ENCODE data around the gene TRIM38. TPM values are rescaled to one million over a fixed set of nuclear protein-coding genes. Genes with fewer than 3 reads are reported as not detected.

Gene TRIM38
- total and polyA plus RNA-seq, 2 of the 13 experiments (the other 11 are each of a cell fraction or from before 2014, with no cell fraction given) = 2.5 to 3.1 TPM

- TF ChIP-seq ETS1 (CRISPR knock-in tag; IDR thresholded peaks at IDR 0.05) (no peak), ADNP (CRISPR knock-in tag; IDR thresholded peaks at IDR 0.05) (no peak), ZNF674 (CRISPR knock-in tag; IDR thresholded peaks at IDR 0.05; ENCODE audit: low read depth) (no peak), GFI1 (CRISPR knock-in tag; IDR thresholded peaks at IDR 0.05; ENCODE audit: borderline replicate concordance) (no peak), ZNF83 (CRISPR knock-in tag; IDR thresholded peaks at IDR 0.05; ENCODE audit: borderline replicate concordance) (no peak), GMEB1 (CRISPR knock-in tag; IDR thresholded peaks at IDR 0.05; ENCODE audit: borderline replicate concordance) (no peak), KDM2A (CRISPR knock-in tag; IDR thresholded peaks at IDR 0.05; ENCODE audit: borderline replicate concordance, low read depth) (no peak), LBX2 (CRISPR knock-in tag; IDR thresholded peaks at IDR 0.05; ENCODE audit: borderline replicate concordance) (no peak), SALL1 (CRISPR knock-in tag; IDR thresholded peaks at IDR 0.05) (no peak), GMEB2 (CRISPR knock-in tag; IDR thresholded peaks at IDR 0.05; ENCODE audit: low read depth) (no peak), NCOA2 (CRISPR knock-in tag; IDR thresholded peaks at IDR 0.05) (peak; percentile 81), TBP (CRISPR knock-in tag; IDR thresholded peaks at IDR 0.05) (no peak), ZKSCAN5 (CRISPR knock-in tag; IDR thresholded peaks at IDR 0.05) (no peak), ZNF10 (CRISPR knock-in tag; IDR thresholded peaks at IDR 0.05; ENCODE audit: borderline replicate concordance, low read depth) (no peak), ZFP90 (CRISPR knock-in tag; IDR thresholded peaks at IDR 0.05; ENCODE audit: borderline replicate concordance) (no peak), ZFP36L1 (CRISPR knock-in tag; IDR thresholded peaks at IDR 0.05) (peak; percentile 74; the same call in 1 of the 2 replicates), SP140L (CRISPR knock-in tag; IDR thresholded peaks at IDR 0.05; ENCODE audit: borderline replicate concordance) (no peak), ZNF781 (CRISPR knock-in tag; IDR thresholded peaks at IDR 0.05; ENCODE audit: borderline replicate concordance, not compliant biosample characterization) (no peak), SAP130 (CRISPR knock-in tag; IDR thresholded peaks at IDR 0.05; ENCODE audit: low read depth) (peak; percentile 74), ZNF503 (CRISPR knock-in tag; IDR thresholded peaks at IDR 0.05) (no peak; the same call in 1 of the 2 replicates), RARA (CRISPR knock-in tag; IDR thresholded peaks at IDR 0.05) (peak; percentile 63), FOXP1 (IDR thresholded peaks at IDR 0.05) (peak; percentile 54; the same call in 1 of the 2 replicates), FOXP1 (CRISPR knock-in tag; IDR thresholded peaks at IDR 0.05) (peak; percentile 79), ZFP82 (CRISPR knock-in tag; IDR thresholded peaks at IDR 0.05; ENCODE audit: borderline replicate concordance) (no peak), SMAD3 (CRISPR knock-in tag; IDR thresholded peaks at IDR 0.05) (peak; percentile 68), KLF16 (CRISPR knock-in tag; IDR thresholded peaks at IDR 0.05) (peak in 1 of 2 experiments; percentile 57; a peak in 1 of 4 replicates)
Measured at GRCh38 chr6:25913741-25914140, 48.9 kb upstream of the TRIM38 start (continued).
